ENCODE measurements around the gene ANKS6. TPM values are rescaled to one million over a fixed set of nuclear protein-coding genes. Genes with fewer than 3 reads are reported as not detected.

The ANKS6 gene
- total and polyA plus RNA-seq, 9 of the 15 experiments (the other 6 are each of a cell fraction or from before 2014, with no cell fraction given): 9.9 to 74.5 (median 36.9) TPM

GRCh38 chr9:98796364-98797101 lies at the start of gene ANKS6 (continued):
- TF ChIP-seq ZNF318 (IDR thresholded peaks at IDR 0.05; ENCODE audit: borderline replicate concordance in 1 of 2, low read depth in 1 of 2): no peak
- TF ChIP-seq, protein P1, sequence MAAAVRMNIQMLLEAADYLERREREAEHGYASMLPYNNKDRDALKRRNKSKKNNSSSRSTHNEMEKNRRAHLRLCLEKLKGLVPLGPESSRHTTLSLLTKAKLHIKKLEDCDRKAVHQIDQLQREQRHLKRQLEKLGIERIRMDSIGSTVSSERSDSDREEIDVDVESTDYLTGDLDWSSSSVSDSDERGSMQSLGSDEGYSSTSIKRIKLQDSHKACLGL (CRISPR knock-in tag; IDR thresholded peaks at IDR 0.05; ENCODE audit: borderline replicate concordance, poor library complexity, severe bottlenecking): no peak
- TF ChIP-seq SETDB1 (IDR thresholded peaks at IDR 0.05; ENCODE audit: low read length): no peak
- no peak for TF ChIP-seq PHF21A (IDR thresholded peaks at IDR 0.05; ENCODE audit: borderline replicate concordance, low read depth)
- no peak for TF ChIP-seq ZNF133 (CRISPR knock-in tag; IDR thresholded peaks at IDR 0.05)
- TF ChIP-seq CEBPG (CRISPR knock-in tag; IDR thresholded peaks at IDR 0.05): no peak
- no peak for TF ChIP-seq CEBPG (tag; conservative IDR thresholded peaks at IDR 0.05 in 1 of 2, IDR thresholded peaks at IDR 0.05 in 1 of 2)
- no peak for TF ChIP-seq CBFA2T3 (IDR thresholded peaks at IDR 0.05)
- no peak for TF ChIP-seq POLR2AphosphoS5 (IDR thresholded peaks at IDR 0.05; ENCODE audit: control insufficient read depth, insufficient read depth, low read depth, low read length)
- no peak for TF ChIP-seq TCFL5 (CRISPR knock-in tag; conservative IDR thresholded peaks at IDR 0.05)
- no peak for TF ChIP-seq ZFP1 (CRISPR knock-in tag; IDR thresholded peaks at IDR 0.05)
- no peak for TF ChIP-seq RNF2 (IDR thresholded peaks at IDR 0.05)
- no peak for TF ChIP-seq SRSF7 (optimal IDR thresholded peaks at IDR 0.05; ENCODE audit: low read depth, low read length)
- no peak for TF ChIP-seq STAT5B (CRISPR knock-in tag; IDR thresholded peaks at IDR 0.05)
- TF ChIP-seq KDM2B (CRISPR knock-in tag; IDR thresholded peaks at IDR 0.05): no peak
- TF ChIP-seq, protein P2, sequence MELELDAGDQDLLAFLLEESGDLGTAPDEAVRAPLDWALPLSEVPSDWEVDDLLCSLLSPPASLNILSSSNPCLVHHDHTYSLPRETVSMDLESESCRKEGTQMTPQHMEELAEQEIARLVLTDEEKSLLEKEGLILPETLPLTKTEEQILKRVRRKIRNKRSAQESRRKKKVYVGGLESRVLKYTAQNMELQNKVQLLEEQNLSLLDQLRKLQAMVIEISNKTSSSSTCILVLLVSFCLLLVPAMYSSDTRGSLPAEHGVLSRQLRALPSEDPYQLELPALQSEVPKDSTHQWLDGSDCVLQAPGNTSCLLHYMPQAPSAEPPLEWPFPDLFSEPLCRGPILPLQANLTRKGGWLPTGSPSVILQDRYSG (tag; conservative IDR thresholded peaks at IDR 0.05; ENCODE audit: low read depth): peak; percentile 85; the same call in 1 of the 2 replicates
- peak; percentile 86 for TF ChIP-seq GATAD2B (IDR thresholded peaks at IDR 0.05; ENCODE audit: borderline replicate concordance)
- no peak for TF ChIP-seq ARID2 (IDR thresholded peaks at IDR 0.05)
- no peak for TF ChIP-seq MEIS2 (IDR thresholded peaks at IDR 0.05; ENCODE audit: partially characterized antibody)
- peak; percentile 68 for TF ChIP-seq POLR2A (conservative IDR thresholded peaks at IDR 0.05)

All from K562 (cell line).